DMS114 treated with DMSO at 0.1 percent for 48 hours (cell line): ENCODE measurements around the gene HOXC5.

ENCODE experiments used
- DNase-seq: peaks from one replicate; lab custom pipeline; 2025; ENCODE audit not compliant: unreplicated experiment; lab: John Stamatoyannopoulos, UW

The HOXC5 gene

DNA sequence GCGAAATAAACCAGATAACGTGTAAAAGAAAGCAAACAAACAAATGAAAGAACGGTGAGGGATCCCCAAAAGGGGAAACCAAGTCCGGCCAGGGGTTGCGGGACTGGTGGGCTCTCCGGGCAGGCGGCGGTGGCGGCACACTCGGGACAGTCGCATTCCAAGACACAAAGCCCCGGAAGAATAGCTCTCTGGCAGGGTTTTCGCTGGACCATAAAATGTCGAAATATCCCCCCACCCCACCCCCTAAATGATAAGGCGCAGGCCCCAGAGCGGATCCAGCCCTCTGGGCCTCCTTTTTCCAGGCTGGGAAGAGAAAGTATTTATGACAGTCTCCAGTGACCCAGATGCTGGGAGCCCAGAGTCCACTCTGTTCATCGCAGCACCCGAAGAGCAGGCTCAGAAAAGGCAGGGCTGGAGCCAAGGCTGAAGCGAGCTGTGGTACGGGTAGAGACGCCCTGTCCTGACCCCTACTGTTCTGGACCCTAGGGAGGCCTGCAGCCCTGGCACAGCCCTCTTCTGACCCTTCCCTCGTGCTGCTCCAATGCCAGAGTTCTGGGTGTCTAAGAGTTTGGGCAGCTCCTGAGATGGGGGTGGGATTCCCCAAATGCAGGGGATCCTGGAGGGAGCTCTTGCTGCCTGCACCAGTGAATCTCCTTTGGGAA lies 26.2 kb upstream of the HOXC5 start:
- DNase-seq, result no peak

DNA sequence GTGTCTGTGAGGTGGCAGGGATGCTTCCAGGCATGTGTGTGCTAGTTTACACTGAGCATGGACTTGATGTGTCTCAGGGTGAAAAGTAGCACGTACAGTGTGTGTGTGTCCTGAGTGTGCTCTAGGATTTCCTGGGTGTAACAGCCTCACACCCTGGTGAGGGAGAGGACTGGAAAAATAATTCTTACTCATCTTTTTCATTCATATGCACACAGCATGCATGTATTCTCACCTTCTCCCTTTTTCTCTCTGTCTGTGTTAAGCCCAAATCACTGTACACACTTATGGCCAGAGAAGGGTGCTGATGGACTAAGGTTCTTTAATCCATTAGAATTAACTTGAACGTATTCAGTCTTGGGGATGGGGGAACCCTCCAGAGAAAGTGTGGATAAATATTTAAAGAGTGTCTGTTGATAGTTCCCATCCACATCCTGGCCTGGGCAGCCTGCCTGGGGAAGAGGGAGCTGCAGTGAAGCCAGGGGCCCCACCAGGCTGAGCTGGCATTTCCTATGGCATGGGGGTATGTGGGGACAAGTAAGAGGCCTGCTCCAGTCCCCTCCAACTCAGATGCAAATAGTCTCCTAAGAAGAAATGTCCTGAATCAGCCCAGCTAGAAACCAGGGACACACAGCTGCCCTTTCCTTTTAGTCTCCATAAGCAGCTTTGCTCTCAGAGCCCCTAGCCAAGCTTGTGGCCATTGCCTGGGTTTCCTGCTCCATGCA lies 25.2 kb upstream of the HOXC5 start:
- DNase-seq, result no peak

DNA sequence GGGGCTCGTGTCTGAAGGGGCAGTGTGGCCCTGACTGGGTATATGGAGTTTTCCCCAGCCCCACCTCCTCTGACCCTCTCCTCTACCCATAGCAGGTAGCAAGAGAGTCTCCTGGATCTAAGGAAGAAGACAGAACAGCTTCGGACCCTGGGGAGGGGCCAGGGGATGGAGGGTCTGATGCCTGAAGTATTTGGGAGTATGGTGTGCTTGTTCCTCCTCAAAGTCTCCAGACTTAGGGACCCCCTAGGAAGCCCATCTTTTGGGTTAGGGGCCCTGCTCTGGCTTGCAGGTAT lies 24.6 kb upstream of the HOXC5 start:
- no peak for DNase-seq

DNA sequence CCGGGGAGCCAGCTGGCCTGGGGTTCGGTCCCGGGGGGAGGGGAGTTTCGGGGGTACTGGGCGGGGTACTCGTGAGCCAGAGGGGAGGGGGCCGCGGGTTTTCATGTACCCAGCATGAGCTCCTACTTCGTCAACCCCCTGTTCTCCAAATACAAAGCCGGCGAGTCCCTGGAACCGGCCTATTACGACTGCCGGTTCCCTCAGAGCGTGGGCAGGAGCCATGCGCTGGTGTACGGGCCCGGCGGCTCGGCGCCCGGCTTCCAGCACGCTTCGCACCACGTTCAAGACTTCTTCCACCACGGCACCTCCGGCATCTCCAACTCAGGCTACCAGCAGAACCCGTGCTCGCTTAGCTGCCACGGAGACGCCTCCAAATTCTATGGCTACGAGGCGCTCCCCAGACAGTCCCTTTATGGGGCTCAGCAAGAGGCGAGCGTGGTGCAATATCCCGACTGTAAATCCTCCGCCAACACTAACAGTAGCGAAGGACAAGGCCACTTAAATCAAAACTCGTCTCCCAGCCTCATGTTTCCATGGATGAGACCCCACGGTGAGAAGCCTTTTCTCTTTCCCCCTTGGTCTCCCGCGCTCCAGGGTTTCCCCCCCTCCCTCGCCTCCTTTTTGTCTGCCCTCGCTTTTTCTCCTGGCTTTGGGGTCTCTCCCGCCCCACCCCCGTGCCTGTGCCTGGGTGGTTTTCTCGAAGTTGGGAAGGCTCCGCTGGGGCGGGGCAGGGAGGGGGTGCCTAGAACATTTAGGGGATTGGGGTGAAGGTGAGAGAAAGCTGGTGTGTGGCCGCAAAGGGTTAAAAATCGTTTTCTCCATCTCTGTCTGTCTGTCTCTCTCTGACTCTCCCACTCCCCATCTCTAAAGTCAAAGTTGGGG lies 23.4 kb upstream of the HOXC5 start:
- no peak for DNase-seq

DNA sequence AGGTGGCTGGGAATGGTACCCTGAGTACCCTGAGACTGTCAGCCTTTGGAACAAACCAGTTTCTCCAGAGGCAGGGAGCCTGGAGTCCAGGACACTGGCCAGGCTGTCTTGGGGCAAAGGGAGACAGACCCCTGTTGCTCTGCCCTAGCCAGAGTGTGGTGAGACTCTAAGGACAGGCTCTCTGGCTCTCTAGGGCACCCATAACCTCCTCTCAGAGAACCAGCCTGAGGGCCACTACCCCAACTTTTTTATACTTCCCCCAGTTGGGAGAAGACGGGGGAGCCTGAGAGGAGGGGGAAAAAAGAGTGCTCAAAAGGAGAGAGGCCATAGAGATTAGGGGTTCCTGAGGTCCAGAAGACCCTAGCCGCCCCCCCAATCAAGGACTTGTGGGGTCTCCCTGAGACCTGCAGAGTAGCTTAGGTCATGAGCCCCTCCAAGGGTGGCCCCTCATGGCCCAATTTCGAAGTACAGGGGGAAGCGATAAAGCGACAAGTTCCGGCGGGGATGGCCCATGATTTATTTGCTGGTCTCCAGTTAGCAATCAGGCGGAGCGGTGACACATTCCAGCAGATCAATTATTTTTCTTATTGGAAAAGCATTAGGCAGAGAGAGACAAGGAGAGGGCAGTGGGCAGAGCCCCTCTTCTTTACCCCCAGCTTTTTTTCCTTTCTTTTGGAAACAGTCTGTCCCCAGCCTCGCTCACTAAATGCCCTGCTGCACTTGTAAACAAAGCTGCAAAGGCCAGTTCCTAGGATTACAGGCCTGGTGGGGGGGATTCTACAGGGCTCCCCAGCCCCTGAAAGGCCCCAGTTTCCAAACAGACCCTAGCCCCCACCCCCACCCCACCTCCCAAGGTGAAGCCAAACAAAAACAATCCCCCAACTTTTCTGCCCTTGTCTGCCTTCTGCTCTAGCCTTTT lies 22.5 kb upstream of the HOXC5 start:
- peak; percentile 38 for DNase-seq

DNA sequence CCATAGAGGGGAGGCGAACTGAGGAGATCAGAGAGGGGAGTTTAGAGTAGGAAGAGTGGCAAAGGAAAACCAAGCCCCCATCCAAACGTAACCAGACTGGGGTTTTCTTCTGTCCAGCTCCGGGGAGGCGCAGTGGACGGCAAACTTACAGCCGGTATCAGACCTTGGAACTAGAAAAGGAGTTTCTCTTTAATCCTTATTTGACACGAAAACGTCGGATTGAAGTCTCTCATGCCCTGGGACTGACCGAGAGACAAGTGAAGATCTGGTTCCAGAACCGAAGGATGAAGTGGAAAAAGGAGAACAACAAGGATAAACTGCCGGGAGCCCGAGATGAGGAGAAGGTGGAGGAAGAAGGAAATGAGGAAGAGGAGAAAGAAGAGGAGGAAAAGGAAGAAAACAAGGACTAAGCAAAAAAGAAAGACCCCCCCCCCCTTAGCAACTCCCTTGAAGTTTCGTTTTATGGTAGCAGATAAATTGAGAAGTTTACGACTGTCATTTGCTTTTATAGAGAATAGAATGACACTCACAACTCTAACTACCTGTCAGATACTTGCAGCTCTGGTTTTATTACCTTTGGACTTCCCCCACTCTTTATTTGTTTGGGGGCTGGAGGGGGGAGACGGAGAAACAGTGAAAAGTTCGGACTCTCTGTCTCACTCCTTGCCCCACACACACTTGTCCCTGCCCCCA lies 21.7 kb upstream of the HOXC5 start:
- no peak for DNase-seq

DNA sequence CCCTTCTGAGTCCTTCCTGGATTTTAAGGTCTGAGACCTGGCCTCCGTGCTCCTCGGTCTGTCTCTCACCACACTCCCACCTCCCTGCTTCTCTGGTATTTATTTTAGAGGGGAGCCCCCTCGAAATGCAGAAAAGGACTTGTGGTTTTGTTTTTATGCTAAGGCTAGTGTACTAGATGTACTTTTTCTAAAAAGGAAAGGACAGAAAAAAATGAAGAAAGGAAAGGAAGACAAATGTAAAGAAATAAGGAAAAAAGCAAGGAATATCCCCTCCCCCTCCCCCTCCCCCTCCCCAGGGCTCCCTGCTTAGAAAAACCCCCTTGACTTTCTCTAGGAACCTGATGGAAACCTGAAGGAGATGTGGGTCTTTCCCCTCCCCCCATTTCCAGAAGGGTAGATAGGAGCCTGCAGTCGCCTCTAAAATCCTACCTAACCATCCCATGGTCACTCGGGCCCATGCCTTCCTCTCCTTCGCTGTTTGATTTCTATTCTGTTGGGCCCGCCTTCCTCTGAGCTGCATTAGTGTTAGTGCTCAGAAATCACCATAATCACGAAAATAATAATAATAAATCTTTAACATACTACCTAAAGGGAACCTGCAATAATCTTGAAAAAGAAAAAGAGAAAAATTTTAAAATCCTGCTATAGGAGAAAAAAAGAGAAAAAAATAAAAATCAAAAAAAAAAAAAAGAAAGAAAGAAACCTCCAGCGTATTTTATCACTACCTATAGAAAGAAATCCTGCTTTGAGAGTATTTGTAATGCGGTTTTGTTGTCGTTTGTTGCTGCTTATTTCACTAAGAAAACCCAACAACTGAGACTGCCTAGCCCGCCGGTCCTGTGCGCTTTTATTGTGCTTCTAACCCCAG lies 21.0 kb upstream of the HOXC5 start:
- no peak for DNase-seq

DNA sequence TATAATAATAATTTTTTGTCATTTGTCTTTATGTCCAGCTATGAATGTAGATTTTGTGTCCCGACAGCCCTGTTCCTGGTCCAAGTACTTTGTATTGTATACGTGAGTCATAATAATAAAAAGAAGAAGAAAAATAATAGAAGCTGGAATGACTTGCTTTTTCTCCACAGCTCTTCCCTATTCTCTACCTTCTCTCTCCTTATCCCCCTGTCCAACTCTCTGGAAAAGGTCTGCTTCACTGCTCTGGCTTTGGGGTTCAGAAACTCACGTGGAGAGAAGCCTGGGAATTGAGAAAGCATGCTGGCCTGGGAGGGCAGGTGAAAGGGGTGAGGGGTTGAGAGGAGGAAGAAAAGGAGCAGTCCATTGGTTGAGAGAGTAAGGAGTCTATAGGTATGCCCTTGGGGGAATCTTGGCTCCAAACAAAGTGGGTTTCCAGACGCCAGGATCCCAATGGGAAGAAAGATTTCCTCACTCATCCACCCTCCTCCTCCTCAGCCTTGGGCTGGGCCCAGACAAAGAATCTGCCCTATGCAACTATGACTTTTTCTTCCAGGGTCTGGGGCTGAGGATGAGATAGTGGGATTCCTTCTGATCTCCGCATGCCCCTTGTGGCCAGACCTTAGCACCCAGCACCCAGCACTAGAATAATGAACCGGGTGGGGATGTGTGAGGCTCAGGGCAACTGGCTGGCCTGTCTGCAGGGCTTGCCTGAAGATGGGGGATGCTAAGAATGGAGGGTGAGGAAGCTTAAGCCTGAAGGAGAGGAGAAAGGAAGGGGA lies 20.0 kb upstream of the HOXC5 start:
- DNase-seq, result peak; percentile 49

DNA sequence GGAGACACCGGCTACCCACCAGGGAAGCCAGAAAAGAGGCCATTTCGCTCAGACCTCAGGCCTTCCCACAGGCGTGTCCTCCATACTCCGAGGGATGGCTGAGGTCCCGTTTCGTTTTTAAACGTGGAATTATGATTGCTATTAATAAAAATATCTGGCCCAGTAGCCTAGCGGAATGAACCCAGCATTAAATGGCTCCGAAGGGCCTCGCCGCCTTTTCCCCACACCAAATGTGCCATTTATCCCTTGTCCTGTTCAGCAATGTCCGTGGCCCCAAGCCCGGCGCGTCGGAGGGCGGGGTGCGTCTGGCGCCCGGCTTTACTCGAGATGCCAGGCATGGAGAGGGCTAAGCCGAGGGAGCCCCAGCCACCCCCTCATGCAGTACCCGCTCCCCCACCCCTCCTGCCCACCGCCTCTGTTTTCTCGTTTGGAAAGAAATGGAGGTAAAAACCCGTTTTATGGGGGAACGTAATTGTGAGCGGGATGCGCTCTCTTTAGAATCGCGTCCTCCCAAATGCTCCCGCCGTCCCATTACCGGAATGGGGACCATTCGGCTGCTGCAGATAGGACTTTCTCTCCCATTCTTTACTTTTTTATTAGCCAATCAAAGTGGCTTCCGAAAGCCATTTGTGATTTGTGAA lies 18.4 kb upstream of the HOXC5 start:
- DNase-seq, result no peak

DNA sequence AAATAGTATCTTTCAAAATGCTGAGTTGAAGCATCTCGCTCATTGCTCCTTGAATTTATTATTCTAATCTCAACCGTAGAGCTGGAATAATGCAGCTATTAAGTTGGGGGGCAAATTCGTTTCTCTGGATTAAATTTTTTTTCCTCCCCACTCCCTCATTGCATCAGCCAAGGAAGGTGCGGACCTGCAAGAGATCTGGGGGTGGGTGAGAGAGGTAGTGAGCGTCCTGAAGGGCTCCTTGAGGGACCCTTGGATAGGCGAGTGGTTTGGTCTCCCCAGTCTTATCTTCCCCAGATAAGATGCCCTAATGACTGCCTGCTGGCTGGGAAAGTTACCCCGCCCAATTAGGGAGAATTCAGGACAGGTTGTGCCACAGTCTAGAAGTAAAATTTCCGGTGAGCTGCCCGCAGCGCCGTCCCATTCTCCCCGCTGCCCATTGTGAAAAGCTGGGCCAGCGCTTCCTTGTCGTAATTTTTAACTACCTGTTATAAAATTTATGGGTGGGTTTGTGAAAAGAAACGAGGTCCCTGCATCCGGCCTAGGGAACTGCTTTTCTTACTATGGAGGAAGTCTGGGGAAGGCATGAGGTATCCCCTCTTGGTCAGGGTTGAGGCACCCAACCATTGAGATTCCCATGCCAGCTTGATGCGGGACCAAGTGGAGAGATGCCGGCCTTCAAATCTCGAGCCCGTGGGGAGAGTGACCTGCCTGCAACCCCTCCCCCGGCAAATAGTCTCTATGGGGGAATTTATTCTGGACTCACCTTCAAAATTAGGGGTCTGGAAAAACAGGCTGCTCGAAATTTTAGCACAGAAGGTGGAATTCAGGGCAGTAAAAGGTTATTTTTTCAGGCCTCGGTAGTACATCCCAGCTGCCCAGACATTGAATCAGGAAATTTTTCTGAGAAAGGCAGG lies 17.6 kb upstream of the HOXC5 start:
- no peak for DNase-seq

DNA sequence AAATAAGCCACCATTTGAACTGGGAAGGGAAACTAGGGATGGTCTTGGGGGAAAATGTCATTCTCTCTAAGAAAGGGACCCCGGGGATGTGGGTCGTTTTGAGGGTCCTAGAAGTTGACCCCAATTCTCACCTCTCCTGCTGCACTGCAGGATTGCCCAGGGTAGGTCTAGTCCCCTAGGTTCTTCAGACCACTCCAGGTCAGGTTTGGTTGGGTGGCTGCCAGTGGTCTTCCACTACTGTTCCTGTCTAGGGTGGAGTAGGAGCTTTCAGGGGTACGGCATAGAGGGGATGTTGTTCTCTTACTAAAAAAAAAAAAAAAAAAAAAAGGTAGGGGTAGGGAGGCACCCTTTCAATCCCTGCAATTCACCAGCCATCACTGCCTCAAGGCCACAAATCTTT lies 16.8 kb upstream of the HOXC5 start:
- DNase-seq, result no peak

DNA sequence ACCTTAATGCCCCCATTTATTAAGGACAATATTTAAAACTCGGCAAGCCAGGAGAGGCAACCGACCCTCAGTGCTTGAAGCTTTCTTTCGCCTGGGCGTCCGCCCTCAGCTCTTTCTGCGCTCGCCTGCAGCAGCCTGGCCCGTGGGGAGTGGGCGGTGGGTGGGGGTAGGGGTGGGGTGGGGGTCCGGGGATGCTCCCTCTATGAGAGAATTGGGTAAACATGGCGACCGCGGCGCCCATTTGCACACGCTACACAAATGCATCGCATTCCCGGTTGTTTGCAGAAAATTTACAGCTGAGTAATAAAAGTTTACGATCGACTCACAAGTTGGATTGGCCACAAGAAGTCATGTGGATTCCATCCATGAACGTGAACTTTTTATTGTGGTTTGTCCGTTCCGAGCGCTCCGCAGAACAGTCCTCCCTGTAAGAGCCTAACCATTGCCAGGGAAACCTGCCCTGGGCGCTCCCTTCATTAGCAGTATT lies 16.3 kb upstream of the HOXC5 start:
- peak; percentile 93 for DNase-seq

DNA sequence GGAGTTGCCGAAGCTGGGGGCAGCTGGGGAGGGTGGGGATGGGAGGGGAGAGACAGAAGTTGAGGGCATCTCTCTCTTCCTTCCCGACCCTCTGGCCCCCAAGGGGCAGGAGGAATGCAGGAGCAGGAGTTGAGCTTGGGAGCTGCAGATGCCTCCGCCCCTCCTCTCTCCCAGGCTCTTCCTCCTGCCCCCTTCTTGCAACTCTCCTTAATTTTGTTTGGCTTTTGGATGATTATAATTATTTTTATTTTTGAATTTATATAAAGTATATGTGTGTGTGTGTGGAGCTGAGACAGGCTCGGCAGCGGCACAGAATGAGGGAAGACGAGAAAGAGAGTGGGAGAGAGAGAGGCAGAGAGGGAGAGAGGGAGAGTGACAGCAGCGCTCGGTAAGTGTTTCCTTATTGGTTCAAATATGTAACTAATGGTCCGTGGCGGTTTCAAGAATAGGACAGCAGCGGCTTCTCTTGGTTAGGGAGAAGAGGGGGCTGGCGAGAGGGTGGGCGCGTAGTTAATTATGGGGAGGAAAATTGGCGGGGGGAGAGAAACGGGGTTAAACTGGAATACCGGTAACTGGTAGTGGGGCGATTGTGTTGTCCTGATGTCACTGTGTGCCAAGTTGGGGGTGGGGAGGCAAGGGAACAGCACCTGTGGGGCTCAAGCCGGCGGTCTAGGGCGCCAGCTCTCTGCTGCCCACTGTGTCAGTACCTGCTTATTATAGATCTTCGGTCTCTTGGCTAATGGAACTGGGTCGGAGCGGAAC lies 15.6 kb upstream of the HOXC5 start:
- DNase-seq, result peak; percentile 81

DNA sequence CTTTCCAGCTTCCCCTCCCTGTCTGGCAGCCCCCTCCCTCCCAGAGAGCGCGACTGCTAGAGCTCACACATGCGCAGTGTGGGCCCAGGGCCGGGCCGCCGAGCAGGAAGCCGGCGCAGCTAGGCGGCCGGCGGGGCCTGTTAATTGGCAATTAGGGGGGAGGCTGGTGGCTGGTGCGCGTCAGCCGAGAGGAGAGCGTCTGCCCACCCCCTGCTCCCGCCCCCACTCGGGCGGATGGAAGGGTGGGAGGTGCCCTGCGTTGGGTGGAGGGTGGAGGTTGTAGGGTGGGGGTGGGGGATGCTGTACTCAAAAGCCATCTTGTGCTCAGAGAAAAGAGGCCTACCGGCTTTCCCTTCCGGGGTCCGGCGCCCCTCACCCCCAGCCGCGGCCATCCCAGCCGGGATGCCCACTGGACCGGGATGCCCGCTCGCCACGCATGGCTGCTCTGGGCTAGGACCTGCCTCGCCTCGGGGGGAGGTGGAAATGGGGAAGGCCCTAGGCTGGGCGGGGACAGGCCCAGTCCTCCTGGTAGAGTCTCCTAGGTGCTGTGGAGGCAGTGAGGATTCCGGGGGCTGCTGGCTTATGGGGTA lies 14.9 kb upstream of the HOXC5 start:
- peak; percentile 91 for DNase-seq

DNA sequence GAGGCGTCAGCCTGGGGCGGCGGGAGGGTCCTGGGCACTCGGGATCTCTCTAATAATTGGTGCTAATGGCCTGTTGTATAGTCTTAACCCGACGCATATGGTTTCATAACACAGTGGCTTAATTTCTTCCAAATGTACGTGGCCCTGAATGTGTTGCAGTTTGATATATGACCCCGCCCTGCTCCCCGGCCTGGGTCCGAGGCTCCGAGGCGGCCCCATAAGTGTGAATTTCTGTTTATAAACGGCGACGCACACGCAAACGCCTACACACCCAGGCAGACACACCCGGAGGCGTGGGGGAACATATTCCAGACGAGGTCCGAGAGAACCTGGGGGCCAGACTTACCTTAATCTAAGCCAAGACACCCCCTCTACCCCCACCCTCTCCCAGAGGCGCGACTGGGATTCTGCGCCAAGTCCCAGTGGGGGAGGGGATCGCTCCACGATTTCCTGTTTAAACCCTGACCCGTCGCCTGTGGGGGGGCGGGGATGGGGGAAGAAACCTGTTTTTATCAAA lies 14.3 kb upstream of the HOXC5 start:
- no peak for DNase-seq
